LNCAP (cell line): ENCODE measurements around the gene FLNA.

Experiments used
- TF ChIP-seq, protein P1 (sequence below): fragments of 450-650 bp; IDR thresholded peaks from 2 replicates; pipeline ENCODE4 v1.5.1; 2017; ENCODE audit warnings: mild to moderate bottlenecking

The FLNA gene

DNA sequence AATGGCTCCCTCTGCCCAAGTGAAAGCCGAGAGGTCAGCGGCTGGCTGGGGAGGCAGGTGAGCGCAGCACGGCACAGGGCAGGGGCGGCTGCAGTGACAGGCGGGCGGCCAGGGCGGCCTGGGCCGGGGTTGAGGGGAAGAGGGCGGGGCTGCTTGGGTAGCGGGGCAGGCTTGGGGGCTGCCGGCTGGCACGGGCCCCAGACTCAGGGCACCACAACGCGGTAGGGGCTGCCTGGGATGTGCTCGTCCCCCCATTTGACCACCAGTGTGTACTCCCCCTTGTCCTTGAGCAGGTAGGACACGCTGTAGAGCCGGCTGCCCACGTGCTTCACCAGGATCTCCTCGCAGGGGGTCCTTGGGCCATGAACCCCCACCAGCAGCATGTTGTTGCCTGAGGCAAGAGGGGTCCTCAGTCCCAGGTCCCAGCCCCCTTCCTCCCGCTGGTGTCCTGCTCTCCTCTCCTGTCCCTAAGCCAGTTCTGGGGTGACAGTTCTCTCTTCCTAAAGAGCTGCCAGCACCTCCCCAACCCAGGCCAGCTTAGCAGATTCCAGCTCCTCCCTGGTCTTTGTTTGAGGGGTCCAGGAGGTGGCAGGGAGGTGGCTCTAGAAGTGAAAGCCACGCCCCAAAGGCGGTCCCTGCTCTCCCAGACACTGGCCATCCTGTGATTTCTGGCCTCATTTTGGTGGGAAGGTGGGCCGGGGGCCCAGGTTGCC is 25.6 kb downstream of the FLNA start:
- TF ChIP-seq, protein P1, sequence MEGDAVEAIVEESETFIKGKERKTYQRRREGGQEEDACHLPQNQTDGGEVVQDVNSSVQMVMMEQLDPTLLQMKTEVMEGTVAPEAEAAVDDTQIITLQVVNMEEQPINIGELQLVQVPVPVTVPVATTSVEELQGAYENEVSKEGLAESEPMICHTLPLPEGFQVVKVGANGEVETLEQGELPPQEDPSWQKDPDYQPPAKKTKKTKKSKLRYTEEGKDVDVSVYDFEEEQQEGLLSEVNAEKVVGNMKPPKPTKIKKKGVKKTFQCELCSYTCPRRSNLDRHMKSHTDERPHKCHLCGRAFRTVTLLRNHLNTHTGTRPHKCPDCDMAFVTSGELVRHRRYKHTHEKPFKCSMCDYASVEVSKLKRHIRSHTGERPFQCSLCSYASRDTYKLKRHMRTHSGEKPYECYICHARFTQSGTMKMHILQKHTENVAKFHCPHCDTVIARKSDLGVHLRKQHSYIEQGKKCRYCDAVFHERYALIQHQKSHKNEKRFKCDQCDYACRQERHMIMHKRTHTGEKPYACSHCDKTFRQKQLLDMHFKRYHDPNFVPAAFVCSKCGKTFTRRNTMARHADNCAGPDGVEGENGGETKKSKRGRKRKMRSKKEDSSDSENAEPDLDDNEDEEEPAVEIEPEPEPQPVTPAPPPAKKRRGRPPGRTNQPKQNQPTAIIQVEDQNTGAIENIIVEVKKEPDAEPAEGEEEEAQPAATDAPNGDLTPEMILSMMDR: no peak

DNA sequence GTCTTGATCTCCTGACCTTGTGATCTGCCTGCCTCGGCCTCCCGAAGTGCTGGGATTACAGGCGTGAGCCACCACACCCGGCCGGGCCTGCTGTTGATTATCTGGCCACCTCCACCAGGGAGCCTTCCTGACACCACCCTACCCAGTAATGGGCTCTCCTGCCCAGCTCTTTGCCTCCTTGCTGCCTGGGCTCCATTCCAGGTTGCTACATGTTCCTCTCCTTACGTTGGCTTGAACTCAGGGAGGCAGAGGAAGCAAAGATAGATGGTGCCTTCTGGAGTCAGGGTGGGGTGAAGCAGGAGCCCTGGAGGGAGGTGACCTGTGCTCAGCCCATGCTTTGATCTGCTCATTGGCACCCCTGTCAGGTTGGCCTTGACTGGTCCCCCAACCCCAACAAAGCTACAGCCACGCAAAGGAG is 26.3 kb downstream of the FLNA start:
- TF ChIP-seq, protein P1: no peak

DNA sequence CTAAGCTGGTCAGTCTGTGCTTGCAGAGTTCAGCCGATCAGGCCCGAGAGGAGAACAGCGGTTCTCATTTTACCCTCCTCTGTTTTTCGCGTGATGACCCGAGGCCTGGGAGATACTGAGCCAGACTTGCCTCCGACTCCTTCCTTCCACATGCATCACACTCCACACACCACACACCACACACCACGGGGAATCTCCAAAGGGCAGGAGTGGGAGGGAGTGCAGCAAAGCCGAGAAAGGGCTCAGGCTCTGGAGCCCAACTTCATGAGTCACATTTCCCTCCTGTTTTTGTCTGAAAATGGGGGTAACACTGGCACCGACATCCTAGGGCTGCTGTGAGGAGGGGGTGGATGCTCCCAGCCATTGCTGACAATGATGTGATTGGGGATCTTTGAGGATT is 39.9 kb downstream of the FLNA start:
- TF ChIP-seq, protein P1: no peak

DNA sequence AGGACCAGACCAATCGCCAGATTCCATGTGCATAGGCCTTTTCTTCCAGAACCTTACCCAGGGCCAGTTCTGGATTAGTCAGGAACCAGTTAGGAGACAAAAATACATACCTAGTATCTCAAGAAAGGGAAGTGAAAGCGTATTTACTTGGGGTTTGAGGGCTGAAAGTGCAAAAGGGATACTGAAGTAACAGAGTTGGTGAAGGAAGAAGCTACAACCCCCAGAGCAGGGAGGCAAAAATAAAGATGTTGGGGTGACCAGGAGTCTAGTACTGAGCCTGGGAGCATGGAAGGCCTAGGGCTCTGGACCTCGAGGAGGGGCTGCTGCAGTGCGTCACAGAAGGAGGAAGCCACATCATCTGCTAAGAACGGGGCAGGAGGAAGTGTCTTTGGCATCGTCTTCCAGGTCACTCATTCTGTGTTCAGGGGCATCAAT is 40.6 kb downstream of the FLNA start:
- TF ChIP-seq, protein P1: no peak

DNA sequence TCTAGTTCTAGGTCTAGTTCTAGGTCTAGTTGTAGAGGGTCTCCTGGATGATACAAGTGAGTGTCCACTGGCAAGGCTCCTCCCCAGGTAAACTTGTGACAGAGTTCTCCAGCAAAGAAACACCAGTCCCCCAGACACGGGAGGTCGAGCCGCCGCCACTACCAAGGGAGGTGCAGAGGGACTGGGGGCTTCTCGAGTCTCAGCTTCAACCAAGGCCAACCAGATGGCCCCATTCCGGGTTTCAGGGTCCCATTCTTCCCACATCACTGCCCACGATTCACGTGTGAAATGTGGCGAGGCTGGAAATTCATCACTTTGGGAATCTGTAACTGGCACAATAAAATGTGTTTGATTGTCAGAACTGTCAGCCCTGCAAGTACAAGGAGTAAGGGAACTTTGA is 41.3 kb downstream of the FLNA start:
- TF ChIP-seq, protein P1: no peak

DNA sequence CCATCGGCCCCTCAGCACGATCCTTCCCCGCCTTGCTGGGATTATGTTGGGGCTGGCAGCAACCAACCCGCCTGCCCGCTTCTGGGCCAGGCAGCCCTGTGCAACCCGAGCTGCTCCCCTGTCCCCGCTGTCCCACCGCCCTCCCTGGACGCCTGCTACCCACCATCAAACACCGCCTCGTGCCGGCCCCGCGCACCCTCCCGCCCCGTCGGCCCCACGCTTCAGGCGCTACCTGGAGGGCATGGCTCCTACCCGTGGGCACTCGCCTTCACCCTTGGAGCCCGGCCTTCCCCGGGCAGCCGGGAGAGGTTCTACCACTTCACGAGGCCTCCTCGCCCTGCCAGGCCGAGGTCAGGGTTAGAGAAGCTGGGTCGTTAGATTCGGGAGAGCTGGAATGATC is 41.9 kb downstream of the FLNA start:
- TF ChIP-seq, protein P1: no peak

DNA sequence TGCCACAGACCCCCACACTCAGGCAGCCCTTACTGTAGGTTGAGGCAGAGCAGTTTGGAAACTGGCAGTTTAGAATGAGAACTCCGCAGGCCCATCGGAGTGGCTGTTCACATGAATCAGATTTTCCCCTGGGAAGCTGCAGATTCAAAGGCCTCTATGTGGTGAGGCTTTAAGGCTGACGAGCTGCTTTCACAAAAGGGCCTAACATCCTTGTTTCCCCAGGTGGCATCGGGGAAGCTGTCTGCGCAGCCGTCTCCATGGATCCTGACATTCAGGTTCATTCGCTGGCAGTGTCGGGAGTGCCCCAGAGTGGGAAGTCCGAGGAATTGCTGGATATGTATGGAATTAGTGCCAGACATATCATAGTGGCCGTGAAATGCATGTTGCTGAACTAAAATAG is 45.1 kb downstream of the FLNA start:
- TF ChIP-seq, protein P1: no peak

DNA sequence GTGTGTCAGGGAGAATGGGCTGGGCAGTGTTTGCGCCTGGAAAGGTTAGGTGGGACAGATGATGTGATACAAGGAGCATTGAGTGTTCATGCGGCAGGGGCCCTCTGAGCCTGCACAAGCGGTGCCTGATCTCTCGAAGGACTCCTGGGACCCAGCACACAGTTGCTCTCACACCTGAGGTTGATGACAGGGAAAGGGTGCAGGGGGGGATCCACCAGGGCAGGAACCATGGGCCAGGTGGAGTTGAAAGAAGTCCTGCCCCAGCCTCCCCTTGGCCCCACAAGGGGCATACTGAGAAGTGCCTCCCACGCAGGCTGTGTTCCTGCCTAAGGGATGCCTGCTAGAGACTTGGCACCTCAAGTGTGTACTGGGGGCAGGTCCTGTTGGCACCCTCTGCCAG is 45.8 kb downstream of the FLNA start:
- TF ChIP-seq, protein P1: no peak
